Measurements from ENCODE around the gene CDCA4.

GRCh38 chr14:105006831-105007592 is 13.9 kb downstream of the CDCA4 start:
- no peak for TF ChIP-seq GATA2 (IDR thresholded peaks at IDR 0.05; ENCODE audit: low read depth, low read length)
- TF ChIP-seq GATA3 (IDR thresholded peaks at IDR 0.05; ENCODE audit: low read depth, low read length): no peak

Data from SH-SY5Y (cell line).